ENCODE measurements around the gene RCAN1.
"Not testable (repeated sequence)": the region's sequence is repeated elsewhere in the genome, so short reads cannot be mapped to it uniquely, and the experiment has no call there.

RCAN1 gene

GRCh38 chr21:34621434-34622350 lies 6.8 kb upstream of the RCAN1 start:
- no peak for DNase-seq (ENCODE audit: low spot score)

- DNase-seq (ENCODE audit: low spot score), result no peak
These were observed 5.1 kb upstream of the RCAN1 start for GRCh38 chr21:34619841-34620665.

GRCh38 chr21:34618941-34619340 lies 4.0 kb upstream of the RCAN1 start:
- DNase-seq (ENCODE audit: low spot score), result no peak

GRCh38 chr21:34617753-34618339 lies 2.9 kb upstream of the RCAN1 start:
- no peak for DNase-seq (ENCODE audit: low spot score)

- no peak for DNase-seq (ENCODE audit: low spot score)
These were observed 538 bp upstream of the RCAN1 start for GRCh38 chr21:34615487-34615814.

- DNase-seq (ENCODE audit: low spot score), result no peak
These were observed 960 bp downstream of the RCAN1 start for GRCh38 chr21:34613679-34614627.

GRCh38 chr21:34612557-34612956 lies 2.4 kb downstream of the RCAN1 start:
- DNase-seq (ENCODE audit: low spot score), result no peak

- no peak for DNase-seq (ENCODE audit: low spot score)
These were observed 2.9 kb downstream of the RCAN1 start for GRCh38 chr21:34612056-34612455.

- DNase-seq (ENCODE audit: low spot score), result no peak
These were observed 3.4 kb downstream of the RCAN1 start for GRCh38 chr21:34611528-34611927.

- no peak for DNase-seq (ENCODE audit: low spot score)
These were observed 4.9 kb downstream of the RCAN1 start for GRCh38 chr21:34609933-34610549.

GRCh38 chr21:34609244-34609932 lies 5.5 kb downstream of the RCAN1 start:
- DNase-seq (ENCODE audit: low spot score), result no peak

- not testable (repeated sequence) for DNase-seq (ENCODE audit: low spot score)
These were observed 7.5 kb downstream of the RCAN1 start for GRCh38 chr21:34607376-34607775.

- no peak for DNase-seq (ENCODE audit: low spot score)
These were observed 8.3 kb downstream of the RCAN1 start for GRCh38 chr21:34606621-34607020.

- no peak for DNase-seq (ENCODE audit: low spot score)
These were observed 8.9 kb downstream of the RCAN1 start for GRCh38 chr21:34606051-34606450.

- DNase-seq (ENCODE audit: low spot score), result not testable (repeated sequence)
These were observed 10.0 kb downstream of the RCAN1 start for GRCh38 chr21:34604956-34605355.

GRCh38 chr21:34604556-34604955 lies 10.4 kb downstream of the RCAN1 start:
- no peak for DNase-seq (ENCODE audit: low spot score)

- no peak for DNase-seq (ENCODE audit: low spot score)
These were observed 11.2 kb downstream of the RCAN1 start for GRCh38 chr21:34603710-34604057.

GRCh38 chr21:34603002-34603709 lies 11.8 kb downstream of the RCAN1 start:
- peak; percentile 37 for DNase-seq (ENCODE audit: low spot score)

- no peak for DNase-seq (ENCODE audit: low spot score)
These were observed 12.9 kb downstream of the RCAN1 start for GRCh38 chr21:34602061-34602460.

- no peak for DNase-seq (ENCODE audit: low spot score)
These were observed 15.3 kb downstream of the RCAN1 start for GRCh38 chr21:34599534-34600101.
